Measurements from ENCODE around the gene CREB3L2.

GRCh38 chr7:137925754-137926153, 76.1 kb downstream of the CREB3L2 start:
- TF ChIP-seq EZH2phosphoT487 (conservative IDR thresholded peaks at IDR 0.05; ENCODE audit: low read length) (no peak), CTCF (IDR thresholded peaks at IDR 0.05; ENCODE audit: insufficient read depth, low read length, poor library complexity, severe bottlenecking) (no peak)

All from SU-DHL-6 (cell line).